AG08396 (cell line): Measurements from ENCODE around the gene CCBE1.
"Not testable (repeated sequence)": the region's sequence is repeated elsewhere in the genome, so short reads cannot be mapped to it uniquely, and the experiment has no call there.

Source experiments
- DNase-seq: peaks from one replicate; pipeline ENCODE4 v3.0.0; 2012; ENCODE audit warnings: low spot score, mixed read lengths

The CCBE1 gene

GRCh38 chr18:59681521-59682004, 15.7 kb downstream of the CCBE1 start:
- no peak for DNase-seq

GRCh38 chr18:59681051-59681450, 16.2 kb downstream of the CCBE1 start:
- no peak for DNase-seq

- no peak for DNase-seq
Observed at GRCh38 chr18:59675346-59675745, 21.9 kb downstream of the CCBE1 start.

- no peak for DNase-seq
Observed at GRCh38 chr18:59674903-59675270, 22.3 kb downstream of the CCBE1 start.

- no peak for DNase-seq
Observed at GRCh38 chr18:59674186-59674902, 22.9 kb downstream of the CCBE1 start.

GRCh38 chr18:59672235-59672711, 24.9 kb downstream of the CCBE1 start:
- DNase-seq = no peak

- no peak for DNase-seq
Observed at GRCh38 chr18:59671551-59671950, 25.7 kb downstream of the CCBE1 start.

GRCh38 chr18:59669872-59670657, 27.2 kb downstream of the CCBE1 start:
- DNase-seq = no peak

GRCh38 chr18:59667488-59667887, 29.7 kb downstream of the CCBE1 start:
- DNase-seq = no peak

- DNase-seq = not testable (repeated sequence)
Observed at GRCh38 chr18:59666007-59666402, 31.2 kb downstream of the CCBE1 start.

GRCh38 chr18:59665057-59666006, 31.9 kb downstream of the CCBE1 start:
- DNase-seq = no peak

GRCh38 chr18:59664329-59664728, 32.9 kb downstream of the CCBE1 start:
- no peak for DNase-seq

- no peak for DNase-seq
Observed at GRCh38 chr18:59663096-59663495, 34.1 kb downstream of the CCBE1 start.

- peak; percentile 29 for DNase-seq
Observed at GRCh38 chr18:59661891-59662701, 35.1 kb downstream of the CCBE1 start.

GRCh38 chr18:59660786-59661743, 36.2 kb downstream of the CCBE1 start:
- no peak for DNase-seq

- no peak for DNase-seq
Observed at GRCh38 chr18:59660366-59660765, 36.9 kb downstream of the CCBE1 start.

- DNase-seq = peak; percentile 21
Observed at GRCh38 chr18:59659508-59660170, 37.6 kb downstream of the CCBE1 start.

- no peak for DNase-seq
Observed at GRCh38 chr18:59658941-59659340, 38.3 kb downstream of the CCBE1 start.

- no peak for DNase-seq
Observed at GRCh38 chr18:59657012-59657411, 40.2 kb downstream of the CCBE1 start.
